HepG2 (cell line): Measurements from ENCODE around the gene TMCC1. TPM values are rescaled to one million over a fixed set of nuclear protein-coding genes. Genes with fewer than 3 reads are reported as not detected.

Source experiments
- HHEX ChIP-seq: IDR thresholded peaks from 2 replicates; pipeline ENCODE4 v1.6.1; 2016; ENCODE audit warnings: control low read depth
- HMG20A ChIP-seq: IDR thresholded peaks from 2 replicates; pipeline ENCODE4 v1.6.1; 2016; ENCODE audit warnings: borderline replicate concordance
- HMGA1 ChIP-seq: sonication (generic); formaldehyde crosslinking; conservative IDR thresholded peaks from 2 replicates; pipeline ENCODE4 v1.4.0; 2020; ENCODE audit warnings: missing genetic modification reagents
- KLF9 ChIP-seq: IDR thresholded peaks from 2 replicates; pipeline ENCODE4 v1.6.1; 2016; ENCODE audit warnings: low read depth
- RBM39 ChIP-seq: fragments of 200-400 bp; formaldehyde crosslinking; IDR thresholded peaks from one replicate; pipeline ENCODE4 v1.6.1; 2018; ENCODE audit warnings: antibody characterized with exemption, mild to moderate bottlenecking, low read depth, low read length; ENCODE audit not compliant: poor library complexity, severe bottlenecking
- TARDBP ChIP-seq: sonication (generic); formaldehyde crosslinking; IDR thresholded peaks from 2 replicates; pipeline ENCODE4 v1.8.0; 2022; ENCODE audit warnings: mild to moderate bottlenecking, missing genetic modification reagents
- ZNF746 ChIP-seq: sonication (generic); formaldehyde crosslinking; IDR thresholded peaks from 2 replicates; pipeline ENCODE4 v1.8.0; 2022; ENCODE audit warnings: mild to moderate bottlenecking, missing genetic modification reagents
- polyA plus RNA-seq, 8 experiments: library from polyadenylated mRNA; depleted of rRNA in 3 of 8; stranded (reverse) in 7 of 8; unstranded in 1 of 8; fragments of >200 nt; fragmentation: Illumina TruSeq in 4 of 8; extraction: Trizol in 4 of 8; gene quantifications; 2 replicates each; pipeline versions ENCODE4 v1.2.1 to v1.2.3, GENCODE V29; 2011 to 2016; ENCODE audit warnings: low read depth in 4 of 8, missing spikeins in 1 of 8, mixed read lengths in 1 of 8; ENCODE audit not compliant: insufficient read depth in 1 of 8
- total RNA-seq, 5 experiments: library from RNA; depleted of rRNA; stranded (reverse); fragments of >200 nt; fragmentation: Illumina TruSeq; extraction: Trizol; gene quantifications; 2 replicates each; pipeline ENCODE4 v1.2.3, GENCODE V29; 2016; ENCODE audit warnings: low read depth in 1 of 5
- TF ChIP-seq, protein P1 (sequence below): sonication (generic); formaldehyde crosslinking; IDR thresholded peaks from 2 replicates; pipeline ENCODE4 v1.5.1; 2020; ENCODE audit warnings: mild to moderate bottlenecking, missing genetic modification reagents
- TF ChIP-seq, protein P2 (sequence below): sonication (generic); formaldehyde crosslinking; conservative IDR thresholded peaks from 2 replicates; pipeline ENCODE4 v1.5.0; 2020; ENCODE audit warnings: missing genetic modification reagents
- TF ChIP-seq, protein P3 (sequence below): sonication (generic); formaldehyde crosslinking; IDR thresholded peaks from 2 replicates; pipeline ENCODE4 v1.5.1; 2020; ENCODE audit warnings: mild to moderate bottlenecking, missing genetic modification reagents, borderline replicate concordance
- TF ChIP-seq, protein P4 (sequence below): sonication (generic); formaldehyde crosslinking; IDR thresholded peaks from 2 replicates; pipeline ENCODE4 v1.9.0; 2021; ENCODE audit warnings: missing genetic modification reagents, mild to moderate bottlenecking, borderline replicate concordance
- TF ChIP-seq, protein P5 (sequence below): sonication (generic); formaldehyde crosslinking; IDR thresholded peaks from 2 replicates; pipeline ENCODE4 v1.5.1; 2020; ENCODE audit warnings: mild to moderate bottlenecking, moderate library complexity, missing genetic modification reagents
- TF ChIP-seq, protein P6 (sequence below): sonication (generic); formaldehyde crosslinking; IDR thresholded peaks from 2 replicates; pipeline ENCODE4 v1.8.0; 2022; ENCODE audit warnings: mild to moderate bottlenecking, missing genetic modification reagents, borderline replicate concordance

The TMCC1 gene
- total and polyA plus RNA-seq, 2 of the 13 experiments (the other 11 are each of a cell fraction or from before 2014, with no cell fraction given): 12.1 to 264 TPM

DNA sequence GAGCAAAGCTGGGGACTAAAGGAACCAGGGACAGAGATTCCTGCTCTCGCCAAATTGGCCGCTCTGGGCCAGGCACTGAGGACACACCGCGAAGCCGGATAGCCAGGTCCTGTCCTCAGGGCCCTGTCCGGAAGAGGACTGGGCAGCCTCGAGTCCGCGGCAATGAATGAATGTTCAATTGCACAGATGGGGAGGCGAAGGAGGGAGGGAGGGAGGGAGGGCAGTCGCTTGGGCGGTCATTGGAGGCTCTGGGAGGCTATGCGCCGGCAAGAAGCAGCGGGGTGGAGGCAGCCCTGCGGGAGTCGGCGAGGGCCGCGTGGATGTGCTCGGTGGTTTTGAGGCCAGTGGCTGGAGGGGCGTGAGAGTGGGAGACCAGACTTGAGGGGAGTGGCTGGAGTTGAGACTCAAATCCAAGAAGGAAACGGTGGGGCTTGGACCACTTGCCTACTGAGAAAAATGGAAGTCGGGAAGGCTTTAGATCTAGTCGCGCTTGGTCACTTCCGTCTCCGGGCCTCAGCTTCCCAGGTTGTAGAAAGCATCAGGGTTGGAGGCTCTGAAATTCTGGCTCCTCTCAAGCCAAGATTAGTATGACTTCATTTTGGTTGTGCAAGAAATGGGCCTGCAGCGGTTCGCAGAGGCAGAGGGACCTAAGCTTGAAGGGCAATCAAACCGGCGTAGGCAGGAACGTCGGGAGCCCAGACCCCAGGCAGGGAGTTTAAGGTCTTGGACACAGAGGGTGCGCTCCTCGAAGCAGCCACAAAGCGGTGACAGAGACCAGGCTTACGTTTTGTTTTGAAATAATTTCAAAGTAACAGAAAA lies 266.0 kb downstream of the TMCC1 start (continued):
- TF ChIP-seq, protein P1, sequence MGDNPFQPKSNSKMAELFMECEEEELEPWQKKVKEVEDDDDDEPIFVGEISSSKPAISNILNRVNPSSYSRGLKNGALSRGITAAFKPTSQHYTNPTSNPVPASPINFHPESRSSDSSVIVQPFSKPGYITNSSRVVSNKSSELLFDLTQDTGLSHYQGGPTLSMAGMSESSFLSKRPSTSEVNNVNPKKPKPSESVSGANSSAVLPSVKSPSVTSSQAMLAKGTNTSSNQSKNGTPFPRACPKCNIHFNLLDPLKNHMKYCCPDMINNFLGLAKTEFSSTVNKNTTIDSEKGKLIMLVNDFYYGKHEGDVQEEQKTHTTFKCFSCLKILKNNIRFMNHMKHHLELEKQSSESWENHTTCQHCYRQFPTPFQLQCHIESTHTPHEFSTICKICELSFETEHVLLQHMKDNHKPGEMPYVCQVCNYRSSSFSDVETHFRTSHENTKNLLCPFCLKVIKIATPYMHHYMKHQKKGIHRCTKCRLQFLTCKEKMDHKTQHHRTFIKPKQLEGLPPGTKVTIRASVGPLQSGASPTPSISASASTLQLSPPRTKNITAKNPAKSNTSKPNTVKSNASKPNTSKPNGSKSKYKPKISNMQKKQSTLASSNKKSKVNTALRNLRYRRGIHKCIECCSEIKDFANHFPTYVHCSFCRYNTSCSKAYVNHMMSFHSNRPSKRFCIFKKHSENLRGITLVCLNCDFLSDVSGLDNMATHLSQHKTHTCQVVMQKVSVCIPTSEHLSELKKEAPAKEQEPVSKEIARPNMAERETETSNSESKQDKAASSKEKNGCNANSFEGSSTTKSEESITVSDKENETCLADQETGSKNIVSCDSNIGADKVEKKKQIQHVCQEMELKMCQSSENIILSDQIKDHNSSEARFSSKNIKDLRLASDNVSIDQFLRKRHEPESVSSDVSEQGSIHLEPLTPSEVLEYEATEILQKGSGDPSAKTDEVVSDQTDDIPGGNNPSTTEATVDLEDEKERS: no peak
- TF ChIP-seq HHEX (no peak), HMGA1 (CRISPR knock-in tag) (no peak), KLF9 (CRISPR knock-in tag) (no peak), HMG20A (no peak; the same call in 1 of the 2 replicates), ZNF746 (CRISPR knock-in tag) (no peak), TARDBP (no peak), RBM39 (peak; percentile 68)
- TF ChIP-seq, protein P2, sequence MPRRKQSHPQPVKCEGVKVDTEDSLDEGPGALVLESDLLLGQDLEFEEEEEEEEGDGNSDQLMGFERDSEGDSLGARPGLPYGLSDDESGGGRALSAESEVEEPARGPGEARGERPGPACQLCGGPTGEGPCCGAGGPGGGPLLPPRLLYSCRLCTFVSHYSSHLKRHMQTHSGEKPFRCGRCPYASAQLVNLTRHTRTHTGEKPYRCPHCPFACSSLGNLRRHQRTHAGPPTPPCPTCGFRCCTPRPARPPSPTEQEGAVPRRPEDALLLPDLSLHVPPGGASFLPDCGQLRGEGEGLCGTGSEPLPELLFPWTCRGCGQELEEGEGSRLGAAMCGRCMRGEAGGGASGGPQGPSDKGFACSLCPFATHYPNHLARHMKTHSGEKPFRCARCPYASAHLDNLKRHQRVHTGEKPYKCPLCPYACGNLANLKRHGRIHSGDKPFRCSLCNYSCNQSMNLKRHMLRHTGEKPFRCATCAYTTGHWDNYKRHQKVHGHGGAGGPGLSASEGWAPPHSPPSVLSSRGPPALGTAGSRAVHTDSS (CRISPR knock-in tag): no peak
- TF ChIP-seq, protein P3, sequence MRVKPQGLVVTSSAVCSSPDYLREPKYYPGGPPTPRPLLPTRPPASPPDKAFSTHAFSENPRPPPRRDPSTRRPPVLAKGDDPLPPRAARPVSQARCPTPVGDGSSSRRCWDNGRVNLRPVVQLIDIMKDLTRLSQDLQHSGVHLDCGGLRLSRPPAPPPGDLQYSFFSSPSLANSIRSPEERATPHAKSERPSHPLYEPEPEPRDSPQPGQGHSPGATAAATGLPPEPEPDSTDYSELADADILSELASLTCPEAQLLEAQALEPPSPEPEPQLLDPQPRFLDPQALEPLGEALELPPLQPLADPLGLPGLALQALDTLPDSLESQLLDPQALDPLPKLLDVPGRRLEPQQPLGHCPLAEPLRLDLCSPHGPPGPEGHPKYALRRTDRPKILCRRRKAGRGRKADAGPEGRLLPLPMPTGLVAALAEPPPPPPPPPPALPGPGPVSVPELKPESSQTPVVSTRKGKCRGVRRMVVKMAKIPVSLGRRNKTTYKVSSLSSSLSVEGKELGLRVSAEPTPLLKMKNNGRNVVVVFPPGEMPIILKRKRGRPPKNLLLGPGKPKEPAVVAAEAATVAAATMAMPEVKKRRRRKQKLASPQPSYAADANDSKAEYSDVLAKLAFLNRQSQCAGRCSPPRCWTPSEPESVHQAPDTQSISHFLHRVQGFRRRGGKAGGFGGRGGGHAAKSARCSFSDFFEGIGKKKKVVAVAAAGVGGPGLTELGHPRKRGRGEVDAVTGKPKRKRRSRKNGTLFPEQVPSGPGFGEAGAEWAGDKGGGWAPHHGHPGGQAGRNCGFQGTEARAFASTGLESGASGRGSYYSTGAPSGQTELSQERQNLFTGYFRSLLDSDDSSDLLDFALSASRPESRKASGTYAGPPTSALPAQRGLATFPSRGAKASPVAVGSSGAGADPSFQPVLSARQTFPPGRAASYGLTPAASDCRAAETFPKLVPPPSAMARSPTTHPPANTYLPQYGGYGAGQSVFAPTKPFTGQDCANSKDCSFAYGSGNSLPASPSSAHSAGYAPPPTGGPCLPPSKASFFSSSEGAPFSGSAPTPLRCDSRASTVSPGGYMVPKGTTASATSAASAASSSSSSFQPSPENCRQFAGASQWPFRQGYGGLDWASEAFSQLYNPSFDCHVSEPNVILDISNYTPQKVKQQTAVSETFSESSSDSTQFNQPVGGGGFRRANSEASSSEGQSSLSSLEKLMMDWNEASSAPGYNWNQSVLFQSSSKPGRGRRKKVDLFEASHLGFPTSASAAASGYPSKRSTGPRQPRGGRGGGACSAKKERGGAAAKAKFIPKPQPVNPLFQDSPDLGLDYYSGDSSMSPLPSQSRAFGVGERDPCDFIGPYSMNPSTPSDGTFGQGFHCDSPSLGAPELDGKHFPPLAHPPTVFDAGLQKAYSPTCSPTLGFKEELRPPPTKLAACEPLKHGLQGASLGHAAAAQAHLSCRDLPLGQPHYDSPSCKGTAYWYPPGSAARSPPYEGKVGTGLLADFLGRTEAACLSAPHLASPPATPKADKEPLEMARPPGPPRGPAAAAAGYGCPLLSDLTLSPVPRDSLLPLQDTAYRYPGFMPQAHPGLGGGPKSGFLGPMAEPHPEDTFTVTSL (CRISPR knock-in tag): no peak
- TF ChIP-seq, protein P4, sequence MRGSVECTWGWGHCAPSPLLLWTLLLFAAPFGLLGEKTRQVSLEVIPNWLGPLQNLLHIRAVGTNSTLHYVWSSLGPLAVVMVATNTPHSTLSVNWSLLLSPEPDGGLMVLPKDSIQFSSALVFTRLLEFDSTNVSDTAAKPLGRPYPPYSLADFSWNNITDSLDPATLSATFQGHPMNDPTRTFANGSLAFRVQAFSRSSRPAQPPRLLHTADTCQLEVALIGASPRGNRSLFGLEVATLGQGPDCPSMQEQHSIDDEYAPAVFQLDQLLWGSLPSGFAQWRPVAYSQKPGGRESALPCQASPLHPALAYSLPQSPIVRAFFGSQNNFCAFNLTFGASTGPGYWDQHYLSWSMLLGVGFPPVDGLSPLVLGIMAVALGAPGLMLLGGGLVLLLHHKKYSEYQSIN: no peak
- TF ChIP-seq, protein P5, sequence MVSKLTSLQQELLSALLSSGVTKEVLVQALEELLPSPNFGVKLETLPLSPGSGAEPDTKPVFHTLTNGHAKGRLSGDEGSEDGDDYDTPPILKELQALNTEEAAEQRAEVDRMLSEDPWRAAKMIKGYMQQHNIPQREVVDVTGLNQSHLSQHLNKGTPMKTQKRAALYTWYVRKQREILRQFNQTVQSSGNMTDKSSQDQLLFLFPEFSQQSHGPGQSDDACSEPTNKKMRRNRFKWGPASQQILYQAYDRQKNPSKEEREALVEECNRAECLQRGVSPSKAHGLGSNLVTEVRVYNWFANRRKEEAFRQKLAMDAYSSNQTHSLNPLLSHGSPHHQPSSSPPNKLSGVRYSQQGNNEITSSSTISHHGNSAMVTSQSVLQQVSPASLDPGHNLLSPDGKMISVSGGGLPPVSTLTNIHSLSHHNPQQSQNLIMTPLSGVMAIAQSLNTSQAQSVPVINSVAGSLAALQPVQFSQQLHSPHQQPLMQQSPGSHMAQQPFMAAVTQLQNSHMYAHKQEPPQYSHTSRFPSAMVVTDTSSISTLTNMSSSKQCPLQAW (CRISPR knock-in tag): 0 out of 2 replicates have a peak, but pooled peaks have one; percentile 2
- TF ChIP-seq, protein P6, sequence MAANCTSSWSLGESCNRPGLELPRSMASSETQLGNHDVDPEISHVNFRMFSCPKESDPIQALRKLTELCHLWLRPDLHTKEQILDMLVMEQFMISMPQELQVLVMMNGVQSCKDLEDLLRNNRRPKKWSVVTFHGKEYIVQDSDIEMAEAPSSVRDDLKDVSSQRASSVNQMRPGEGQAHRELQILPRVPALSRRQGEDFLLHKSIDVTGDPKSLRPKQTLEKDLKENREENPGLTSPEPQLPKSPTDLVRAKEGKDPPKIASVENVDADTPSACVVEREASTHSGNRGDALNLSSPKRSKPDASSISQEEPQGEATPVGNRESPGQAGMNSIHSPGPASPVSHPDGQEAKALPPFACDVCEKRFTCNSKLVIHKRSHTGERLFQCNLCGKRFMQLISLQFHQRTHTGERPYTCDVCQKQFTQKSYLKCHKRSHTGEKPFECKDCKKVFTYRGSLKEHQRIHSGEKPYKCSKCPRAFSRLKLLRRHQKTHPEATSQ: no peak
